ENCODE data around the gene TRMT44. TPM values are rescaled to one million over a fixed set of nuclear protein-coding genes. Genes with fewer than 3 reads are reported as not detected.

The TRMT44 gene
- total and polyA plus RNA-seq, 2 of the 4 experiments (the other 2 are of a cell fraction): 7.3 to 8.1 TPM

DNA sequence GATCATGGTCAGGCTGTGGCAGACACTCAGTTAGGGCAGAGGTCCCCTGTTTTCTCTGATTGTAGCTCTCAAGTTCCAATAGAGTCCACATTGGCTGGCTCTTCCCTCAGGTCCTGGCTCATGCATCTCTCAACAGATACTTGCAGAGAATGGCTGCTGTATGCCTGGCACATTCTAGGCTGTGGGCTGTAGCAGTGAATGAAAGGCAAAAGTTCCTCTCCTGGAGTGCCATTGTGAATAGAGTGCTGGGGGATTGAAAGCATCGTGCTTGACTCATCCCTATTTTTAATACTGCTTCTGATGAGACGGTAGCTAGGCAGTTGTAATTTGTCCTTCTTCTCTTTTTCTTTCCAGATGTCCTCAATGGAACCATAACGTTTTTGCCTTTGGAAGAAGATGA lies 5.5 kb downstream of the TRMT44 start:
- Histone ChIP-seq H3K4me3 (ENCODE audit: insufficient read depth, low read depth, low read length) (no peak overlapping the region), H3K9me3 (ENCODE audit: control insufficient read depth, insufficient read depth, low read length) (no peaks in the 10 kb centered on the region), H4K8ac (ENCODE audit: low read depth in 2 of 2, low read length in 2 of 2) (no peak overlapping the region), H2BK120ac (ENCODE audit: low read depth, low read length) (no peak overlapping the region), H3K4me2 (ENCODE audit: low read depth, low read length) (no peak overlapping the region), H2BK20ac (ENCODE audit: low read depth, low read length) (no peak overlapping the region), H3K18ac (ENCODE audit: low read depth, low read length) (no peak overlapping the region), H3K27ac (ENCODE audit: insufficient read depth, low read length) (no peak overlapping the region), H2BK5ac (ENCODE audit: low read depth, low read length, poor library complexity, severe bottlenecking) (no peak overlapping the region), H2AFZ (replicated peaks; ENCODE audit: low read length, poor library complexity) (no peak overlapping the region), H3K4me1 (ENCODE audit: control insufficient read depth, insufficient read depth, low read length) (peaks cover 3% of the 10 kb centered on the region; the same call in 1 of the 2 replicates), H3K36me3 (ENCODE audit: control insufficient read depth, insufficient read depth, low read length) (peaks cover 19% of the 10 kb centered on the region), H3K27me3 (ENCODE audit: control insufficient read depth, insufficient read depth, low read length) (no peaks in the 10 kb centered on the region), H4K91ac (ENCODE audit: insufficient read depth, low read depth, low read length) (no peak overlapping the region), H2AK9ac (replicated peaks; ENCODE audit: low read depth, low read length, poor library complexity) (no peak overlapping the region), H3K56ac (ENCODE audit: extremely low read depth, insufficient read depth, low read length) (no peak overlapping the region), H3K23ac (ENCODE audit: low read depth, low read length) (no peak overlapping the region), H2AK5ac (ENCODE audit: low read depth, low read length) (no peak overlapping the region), H4K5ac (ENCODE audit: low read depth, low read length) (no peak overlapping the region), H2BK15ac (ENCODE audit: low read depth, low read length) (no peak overlapping the region), H3K9me1 (ENCODE audit: insufficient read depth, low read length) (peaks cover 6% of the 10 kb centered on the region; the same call in 1 of the 2 replicates), H3K79me1 (ENCODE audit: low read depth in 1 of 2, low read length in 2 of 2) (peaks cover 25 to 45% of the 10 kb centered on the region in 2 experiments), H4K20me1 (ENCODE audit: insufficient read depth, low read length) (peaks cover 24% of the 10 kb centered on the region; the same call in 1 of the 2 replicates), H3K4ac (ENCODE audit: low read depth, low read length) (no peak overlapping the region), H3K9ac (ENCODE audit: low read depth, low read length) (no peak overlapping the region), H3K14ac (replicated peaks; ENCODE audit: low read depth, low read length) (no peak overlapping the region)
- in situ Hi-C loops (cut with MboI; ENCODE audit: low sequenced_read_pairs): loop anchor here (25.0 kb wide), 1 partner anchor 1641 kb away; no protein-coding TSS in a partner anchor
- BruUV-seq (replicated peaks): no TSS peak
- intact Hi-C loops (cut with micrococcal nuclease): no loop called here
- TF ChIP-seq BHLHE40 (IDR thresholded peaks at IDR 0.05; ENCODE audit: low read depth, low read length) (no peak), MAFK (IDR thresholded peaks at IDR 0.05; ENCODE audit: low read depth, low read length) (no peak), POLR2A (IDR thresholded peaks at IDR 0.05; ENCODE audit: low read depth, low read length) (no peak), FOS (IDR thresholded peaks at IDR 0.05; ENCODE audit: low read depth, low read length) (no peak), CTCF (conservative IDR thresholded peaks at IDR 0.05; ENCODE audit: low read depth, low read length) (no peak), RFX5 (IDR thresholded peaks at IDR 0.05; ENCODE audit: low read depth, low read length) (no peak), RAD21 (IDR thresholded peaks at IDR 0.05; ENCODE audit: low read length) (no peak), MXI1 (IDR thresholded peaks at IDR 0.05; ENCODE audit: borderline replicate concordance, low read depth, low read length) (no peak)
- WGBS, 2 experiments (ENCODE audit: extremely low coverage in 2 of 2, insufficient read length in 1 of 2): no CpG with 5 or more reads among the region's 3 CpGs
- POLR2A ChIA-PET (ENCODE audit: unreplicated experiment): no interaction called here
- dilution Hi-C loops (cut with HindIII; ENCODE audit: low sequenced_read_pairs, unreplicated experiment): no loop called here
- DNase-seq (no peak), ATAC-seq (ENCODE audit: low read depth) (no peak)
- CTCF ChIA-PET: no interaction called here
